ENCODE results near the gene SLC24A1. TPM values are rescaled to one million over a fixed set of nuclear protein-coding genes. Genes with fewer than 3 reads are reported as not detected.

SLC24A1 gene
- 4.3 and 13.0 TPM in 2 replicates for total RNA-seq

DNA sequence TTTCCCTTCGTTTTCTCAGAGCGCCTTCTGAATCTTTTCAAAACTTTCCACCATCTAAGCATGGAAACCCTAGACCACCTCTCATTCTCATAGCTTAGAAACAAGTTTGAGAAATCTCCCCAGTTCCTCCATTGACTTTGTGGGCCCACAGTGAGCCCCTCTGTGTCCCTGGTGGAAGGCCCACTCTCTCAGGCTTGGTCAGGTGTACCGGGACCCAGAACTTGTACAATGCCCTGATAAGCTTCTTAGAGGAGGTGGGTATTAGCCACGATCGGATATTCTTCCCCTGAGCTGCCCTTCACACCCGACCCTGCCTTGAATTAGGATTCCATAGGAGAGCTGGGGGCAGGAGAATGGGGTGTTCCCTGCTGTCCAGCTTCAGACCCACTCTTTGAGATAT, at the start of gene SLC24A1:
SLC24A1 (plus strand) TSS at position 301 of the 400 bp plus-strand sequence. CDS start 2,143 bp downstream, outside the sequence.

DNA sequence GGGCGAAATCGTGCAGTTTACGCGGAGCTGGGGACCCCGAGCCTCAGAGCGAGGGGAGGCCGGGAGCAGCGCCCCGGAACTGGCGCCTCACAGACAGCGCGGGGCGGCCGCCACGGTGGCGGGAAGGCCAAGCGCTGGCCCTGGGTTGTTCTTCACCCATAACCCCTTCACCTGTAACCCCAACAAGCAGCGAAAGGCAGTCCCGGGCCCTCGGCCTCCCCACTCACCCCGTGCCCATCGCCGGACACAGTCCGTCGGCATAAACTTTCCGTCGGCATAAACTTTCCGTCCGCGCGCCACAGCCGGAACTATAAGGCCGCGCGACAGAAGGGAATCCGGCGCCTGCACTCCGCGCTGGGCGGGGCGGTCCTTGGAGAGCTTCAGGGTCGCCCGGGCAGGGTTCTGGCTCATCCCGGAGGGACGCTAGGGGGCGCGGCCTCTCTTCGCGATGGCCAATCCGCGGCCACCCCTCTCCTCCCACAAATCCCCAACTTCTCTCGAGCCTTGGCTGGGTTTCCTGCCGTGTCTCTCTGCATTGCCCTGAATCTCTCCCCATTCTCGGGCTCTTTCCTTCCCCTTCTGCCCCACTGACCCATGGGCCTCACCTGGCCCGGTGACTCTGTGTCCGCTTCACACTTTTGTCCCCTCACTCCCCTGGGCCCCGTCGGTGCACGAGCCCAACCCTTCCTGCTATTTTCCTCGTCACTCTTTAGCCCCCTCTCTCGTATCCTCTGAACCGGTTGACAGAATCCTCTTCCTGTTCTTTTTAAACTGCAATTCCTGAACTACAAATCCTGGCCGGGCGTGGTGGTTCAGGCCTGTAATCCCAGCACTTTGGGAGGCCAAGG, 10.6 kb upstream of the SLC24A1 start, which contains the start of gene INTS14:
INTS14 (minus strand) TSS at position 261 of the 848 bp plus-strand sequence. CDS start 3,751 bp downstream, outside the sequence.

Other genes with a start within 250 kb of the SLC24A1 start
- gene IGDCC3, start 243.9 kb upstream of the SLC24A1 start, total RNA-seq: 0.08 TPM in 1 of 2 replicates, not detected in the other
- gene IGDCC4, start 199.0 kb upstream of the SLC24A1 start, total RNA-seq: 0.88 and 4.7 TPM in 2 replicates
- gene DPP8, start 104.2 kb upstream of the SLC24A1 start, total RNA-seq: 25.3 and 25.6 TPM in 2 replicates
- 64.4 and 74.7 TPM in 2 replicates for gene HACD3, start 91.5 kb upstream of the SLC24A1 start, total RNA-seq
- gene INTS14, start 10.8 kb upstream of the SLC24A1 start, total RNA-seq: 29.9 and 50.4 TPM in 2 replicates
- 15.8 and 17.4 TPM in 2 replicates for gene DENND4A, start 170.4 kb downstream of the SLC24A1 start, total RNA-seq
- 208 and 221 TPM in 2 replicates for gene RAB11A, start 247.6 kb downstream of the SLC24A1 start, total RNA-seq

All from epithelial cell of alveolus of lung (primary cell).